Endodermal cell (in vitro differentiated cells): Measurements from ENCODE around the gene VMP1. TPM values are rescaled to one million over a fixed set of nuclear protein-coding genes. Genes with fewer than 3 reads are reported as not detected.
"Not testable (repeated sequence)": the region's sequence is repeated elsewhere in the genome, so short reads cannot be mapped to it uniquely, and the experiment has no call there.

ENCODE experiments used
- DNase-seq: peaks from one replicate; pipeline ENCODE4 v3.0.0-alpha.2; 2017
- H3K27ac ChIP-seq: 2 replicates; pipeline ENCODE4 v1.5.1; 2013; ENCODE audit warnings: mild to moderate bottlenecking, low read depth, low read length, moderate library complexity
- H3K27me3 ChIP-seq: 2 replicates; pipeline ENCODE4 v1.6.1; 2013; ENCODE audit warnings: mild to moderate bottlenecking, low read length, moderate library complexity; ENCODE audit not compliant: insufficient read depth, control insufficient read depth, poor library complexity, severe bottlenecking
- H3K36me3 ChIP-seq: 2 replicates; pipeline ENCODE4 v1.7.0; 2013; ENCODE audit warnings: mild to moderate bottlenecking, low read length, moderate library complexity; ENCODE audit not compliant: control insufficient read depth, insufficient read depth
- H3K4me1 ChIP-seq: one replicate; pipeline ENCODE4 v1.7.0; 2013; ENCODE audit warnings: low read length; ENCODE audit not compliant: control insufficient read depth, insufficient read depth
- H3K4me3 ChIP-seq: 2 replicates; pipeline ENCODE4 v1.5.1; 2013; ENCODE audit warnings: mild to moderate bottlenecking, low read length, moderate library complexity
- H3K9ac ChIP-seq: 2 replicates; pipeline ENCODE4 v1.6.1; 2013; ENCODE audit warnings: mild to moderate bottlenecking, low read length, moderate library complexity; ENCODE audit not compliant: poor library complexity, severe bottlenecking; ENCODE audit errors: extremely low read depth
- H3K9me3 ChIP-seq: 2 replicates; pipeline ENCODE4 v1.6.1; 2013; ENCODE audit warnings: mild to moderate bottlenecking, low read length, moderate library complexity; ENCODE audit not compliant: control insufficient read depth
- H3K27ac Mint-ChIP-seq: 2 replicates; pipeline ENCODE4 v1.8.0; 2020; ENCODE audit warnings: mixed read lengths
- H3K27me3 Mint-ChIP-seq: 2 replicates; pipeline ENCODE4 v1.8.0; 2021; ENCODE audit warnings: mild to moderate bottlenecking, mixed read lengths; ENCODE audit not compliant: insufficient read depth
- H3K36me3 Mint-ChIP-seq: 2 replicates; pipeline ENCODE4 v1.8.0; 2020; ENCODE audit warnings: low read depth, mixed read lengths
- H3K4me1 Mint-ChIP-seq: 2 replicates; pipeline ENCODE4 v1.8.0; 2020; ENCODE audit warnings: mixed read lengths
- H3K4me3 Mint-ChIP-seq: 2 replicates; pipeline ENCODE4 v1.8.0; 2020; ENCODE audit warnings: mild to moderate bottlenecking, moderate library complexity, mixed read lengths
- H3K9me3 Mint-ChIP-seq: 2 replicates; pipeline ENCODE4 v1.8.0; 2020; ENCODE audit warnings: mild to moderate bottlenecking, mixed read lengths
- CTCF ChIP-seq: fragments of 200-600 bp; sonication (generic); conservative IDR thresholded peaks from 2 replicates; pipeline ENCODE4 v1.5.0; 2021; ENCODE audit warnings: antibody characterized with exemption, mild to moderate bottlenecking
- WGBS, 2 experiments: methylation state at CpG; one replicate each; pipeline versions ENCODE4 v1.1.5 to v1.1.7; 2013; ENCODE audit warnings: missing lambda C conversion rate in 2 of 2, mixed read lengths in 1 of 2; ENCODE audit not compliant: insufficient coverage in 1 of 2, insufficient read length in 1 of 2; 5-methylcytosine and 5-hydroxymethylcytosine counted together
- total RNA-seq, 2 donors: library from RNA; stranded (reverse); fragmentation: NEBNext Ultra II Directional in 1 of 2; extraction: Animal tissue kit (Norgen Biotek cat#: 25700) in 1 of 2; gene quantifications; 2 replicates in 1 of 2; 3 replicates in 1 of 2; pipeline ENCODE4 v1.2.1, GENCODE V29; 2021

The VMP1 gene
- total RNA-seq, 2 donors from 2014 or later = 67.9 to 69.9 TPM

DNA sequence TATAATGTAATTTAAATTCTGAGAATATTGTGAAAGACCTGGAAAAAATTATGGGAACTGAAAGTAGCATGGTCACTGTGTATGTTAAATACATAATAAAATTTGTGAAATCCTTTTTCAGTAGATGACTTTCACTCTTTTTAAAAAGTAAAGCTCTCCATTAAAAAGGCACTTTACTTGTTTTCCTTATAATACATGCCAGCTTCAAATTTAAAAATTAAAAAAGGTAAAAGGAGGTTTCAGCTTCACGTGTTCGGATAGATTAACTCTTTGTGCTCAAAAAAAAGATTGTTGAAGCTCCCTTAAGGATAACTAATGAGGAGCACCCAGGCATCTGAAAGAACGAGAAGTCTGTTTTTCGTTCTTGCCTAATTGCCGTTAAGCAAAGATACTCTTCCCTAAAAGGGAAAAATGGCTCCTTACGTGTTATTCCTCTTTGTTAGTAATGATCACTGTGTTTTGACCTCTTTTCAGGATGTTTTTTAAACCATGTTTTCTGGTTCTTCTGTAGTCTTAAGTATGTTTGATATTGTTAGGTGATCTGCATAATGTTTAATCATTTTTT, 97.5 kb downstream of the VMP1 start:
- Mint-ChIP-seq H3K9me3 (no peaks in the 10 kb centered on the region), H3K4me3 (no peak overlapping the region), H3K27ac (no peak overlapping the region), H3K4me1 (no peaks in the 10 kb centered on the region), H3K27me3 (no peaks in the 10 kb centered on the region), H3K36me3 (peaks cover 4% of the 10 kb centered on the region)
- no peaks in the 10 kb centered on the region for H3K27me3 ChIP-seq
- H3K9me3 ChIP-seq = no peaks in the 10 kb centered on the region
- peaks cover 4% of the 10 kb centered on the region for H3K36me3 ChIP-seq
- no peak overlapping the region for H3K4me3 ChIP-seq
- no peak for DNase-seq
- no peak overlapping the region for H3K27ac ChIP-seq
- TF ChIP-seq CTCF = no peak
- no peak overlapping the region for H3K9ac ChIP-seq
- H3K4me1 ChIP-seq = no peaks in the 10 kb centered on the region
- WGBS, 2 experiments = 90 to 92% methylated on average over 6 of the region's 6 CpGs

DNA sequence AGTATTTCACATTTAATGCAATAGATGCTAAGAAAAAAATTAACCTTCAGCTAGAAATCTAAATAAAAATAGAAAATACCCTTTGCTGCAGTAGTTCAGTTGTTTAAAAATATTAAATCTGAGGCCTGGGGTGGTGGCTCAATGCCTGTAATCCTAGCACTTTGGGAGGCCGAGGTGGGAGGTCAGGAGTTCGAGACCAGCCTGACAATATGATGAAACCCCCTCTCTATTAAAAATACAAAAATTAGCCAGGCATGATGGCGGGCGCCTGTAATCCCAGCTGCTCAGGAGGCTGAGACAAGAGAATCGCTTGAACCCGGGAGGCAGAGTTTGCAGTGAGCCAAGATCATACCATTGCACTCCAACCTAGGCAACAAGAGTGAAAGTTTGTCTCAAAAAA, 98.9 kb downstream of the VMP1 start:
- not testable (repeated sequence) for H3K9me3 ChIP-seq, H3K36me3 Mint-ChIP-seq, H3K4me1 Mint-ChIP-seq, H3K9me3 Mint-ChIP-seq, H3K27me3 Mint-ChIP-seq, H3K4me3 ChIP-seq, H3K27ac Mint-ChIP-seq, DNase-seq, H3K4me1 ChIP-seq, H3K4me3 Mint-ChIP-seq, H3K27me3 ChIP-seq, H3K9ac ChIP-seq, H3K27ac ChIP-seq, H3K36me3 ChIP-seq
- WGBS, 2 experiments = 100% methylated on average over 2 to 6 of the region's 6 CpGs

- Mint-ChIP-seq H3K27ac (no peak overlapping the region), H3K4me1 (no peaks in the 10 kb centered on the region), H3K9me3 (no peaks in the 10 kb centered on the region), H3K27me3 (no peaks in the 10 kb centered on the region), H3K4me3 (no peak overlapping the region), H3K36me3 (peaks cover 20% of the 10 kb centered on the region)
- no peaks in the 10 kb centered on the region for H3K9me3 ChIP-seq
- 95 to 100% methylated on average over 1 to 4 of the region's 4 CpGs for WGBS, 2 experiments
- no peak overlapping the region for H3K9ac ChIP-seq
- no peak for DNase-seq
- H3K4me1 ChIP-seq = no peaks in the 10 kb centered on the region
- no peak for TF ChIP-seq CTCF
- no peak overlapping the region for H3K27ac ChIP-seq
- H3K27me3 ChIP-seq = no peaks in the 10 kb centered on the region
- H3K36me3 ChIP-seq = peaks cover 21% of the 10 kb centered on the region
- H3K4me3 ChIP-seq = no peak overlapping the region
Measured at GRCh38 chr17:59807892-59808509, 100.5 kb downstream of the VMP1 start.

- no CpG with 5 or more reads among the region's 1 CpG for WGBS, 2 experiments
- H3K9me3 Mint-ChIP-seq = no peaks in the 10 kb centered on the region
- no peak overlapping the region for H3K4me3 ChIP-seq
- H3K27me3 ChIP-seq = no peaks in the 10 kb centered on the region
- no peaks in the 10 kb centered on the region for H3K4me1 ChIP-seq
- H3K9me3 ChIP-seq = no peaks in the 10 kb centered on the region
- H3K27me3 Mint-ChIP-seq = no peaks in the 10 kb centered on the region
- no peak for TF ChIP-seq CTCF
- H3K27ac ChIP-seq = no peak overlapping the region
- no peak overlapping the region for H3K9ac ChIP-seq
- H3K36me3 Mint-ChIP-seq = peaks cover 26% of the 10 kb centered on the region
- H3K4me3 Mint-ChIP-seq = no peak overlapping the region
- peaks cover 28% of the 10 kb centered on the region for H3K36me3 ChIP-seq
- H3K4me1 Mint-ChIP-seq = no peaks in the 10 kb centered on the region
- DNase-seq = no peak
- H3K27ac Mint-ChIP-seq = no peak overlapping the region
Measured at GRCh38 chr17:59810894-59811153, 103.4 kb downstream of the VMP1 start.
